Urinary bladder (tissue), 4 donors: Measurements from ENCODE around the gene PQBP1. TPM values are rescaled to one million over a fixed set of nuclear protein-coding genes. Genes with fewer than 3 reads are reported as not detected.
"Not testable (repeated sequence)": the region's sequence is repeated elsewhere in the genome, so short reads cannot be mapped to it uniquely, and the experiment has no call there.

Experiments used
- DNase-seq: peaks from one replicate; pipeline ENCODE4 v3.0.0-alpha.2; 2015; ENCODE audit errors: extremely low spot score
- H3K27ac ChIP-seq: one replicate; pipeline ENCODE4 v1.5.1; 2013; ENCODE audit warnings: low read depth, mild to moderate bottlenecking, moderate library complexity
- H3K36me3 ChIP-seq: one replicate; pipeline ENCODE4 v1.6.1; 2013; ENCODE audit warnings: mild to moderate bottlenecking, moderate library complexity; ENCODE audit not compliant: insufficient read depth
- H3K4me1 ChIP-seq: one replicate; pipeline ENCODE4 v1.6.1; 2013; ENCODE audit warnings: mild to moderate bottlenecking, moderate library complexity; ENCODE audit not compliant: insufficient read depth
- H3K4me3 ChIP-seq: one replicate; pipeline ENCODE4 v1.5.1; 2013; ENCODE audit warnings: low read depth, low read length
- WGBS: extraction: QIAGEN DNeasy Blood & Tissue Kit; methylation state at CpG from one replicate; pipeline ENCODE4 v1.1.7; 2013; 5-methylcytosine and 5-hydroxymethylcytosine counted together
- polyA plus RNA-seq: library from polyadenylated mRNA; stranded (reverse); fragments of 200-250 nt; gene quantifications from one replicate; pipeline ENCODE4 v1.2.3, GENCODE V29; 2013
- total RNA-seq: library from RNA; depleted of rRNA; stranded (reverse); fragments of >200 nt; gene quantifications from one replicate; pipeline ENCODE4 v1.2.3, GENCODE V29; 2014
- donor health status: healthy with polysubstance abuse.
- donor health status: healthy.

PQBP1 gene, protein sequence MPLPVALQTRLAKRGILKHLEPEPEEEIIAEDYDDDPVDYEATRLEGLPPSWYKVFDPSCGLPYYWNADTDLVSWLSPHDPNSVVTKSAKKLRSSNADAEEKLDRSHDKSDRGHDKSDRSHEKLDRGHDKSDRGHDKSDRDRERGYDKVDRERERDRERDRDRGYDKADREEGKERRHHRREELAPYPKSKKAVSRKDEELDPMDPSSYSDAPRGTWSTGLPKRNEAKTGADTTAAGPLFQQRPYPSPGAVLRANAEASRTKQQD
- 13.9 TPM for total RNA-seq
- 102 TPM for polyA plus RNA-seq

DNA sequence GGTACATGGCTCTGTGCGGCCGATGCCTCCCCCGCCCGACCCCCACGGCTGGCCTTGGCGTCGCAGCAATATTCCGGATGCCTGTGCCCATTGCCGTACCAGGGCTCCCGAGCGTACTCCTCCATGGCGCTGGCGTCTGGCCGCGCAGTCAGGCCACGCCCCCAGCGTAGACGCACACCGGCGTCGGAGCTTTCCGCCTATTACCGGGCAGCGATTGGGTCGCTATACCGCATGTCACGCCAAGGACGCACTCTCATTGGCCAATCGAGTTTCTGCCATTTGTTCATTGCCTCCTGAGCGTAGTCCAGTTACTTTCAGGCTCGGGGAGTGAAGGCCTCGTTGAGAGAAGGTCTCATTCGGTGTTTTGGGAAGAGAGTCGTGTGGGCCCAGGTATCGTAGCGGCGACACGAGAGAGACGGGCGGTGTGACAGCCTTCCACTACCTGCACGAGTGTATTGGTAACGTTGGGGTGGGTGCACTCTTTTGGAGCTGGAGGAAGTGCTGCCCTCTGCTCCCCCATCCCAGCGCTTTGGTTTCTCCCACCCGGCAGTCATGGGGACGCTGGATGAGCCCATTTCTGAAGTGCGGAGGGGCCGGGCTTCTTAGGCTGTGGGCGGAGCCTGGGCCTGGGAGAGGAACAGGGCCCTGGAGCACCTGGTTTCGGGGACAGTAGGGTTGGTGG is at the start of gene PQBP1, which contains the start of gene TIMM17B:
TSS of gene PQBP1 (plus strand) at position 306 of the 682 bp plus-strand sequence. CDS start 580 bp downstream, outside the sequence.
TSS of gene TIMM17B (minus strand) at position 144 of the 682 bp plus-strand sequence. CDS start at position 125, 19 bp downstream.
- H3K36me3 ChIP-seq = no peaks in the 10 kb centered on the region
- H3K27ac ChIP-seq = peak within 1 kb of the TSS; percentile 95
- peak within 1 kb of the TSS; percentile 64 for H3K4me3 ChIP-seq
- under 1% methylated on average over 49 of the region's 49 CpGs for WGBS
- DNase-seq = peak; percentile 88
- no peaks in the 10 kb centered on the region for H3K4me1 ChIP-seq

GRCh38 chrX:48848847-48849246 is 48.9 kb upstream of the PQBP1 start:
- Histone ChIP-seq H3K36me3 (no peaks in the 10 kb centered on the region), H3K4me3 (no peak overlapping the region), H3K27ac (no peak overlapping the region), H3K4me1 (no peaks in the 10 kb centered on the region)
- DNase-seq = no peak
- 60% methylated on average over 1 of the region's 1 CpG for WGBS

DNA sequence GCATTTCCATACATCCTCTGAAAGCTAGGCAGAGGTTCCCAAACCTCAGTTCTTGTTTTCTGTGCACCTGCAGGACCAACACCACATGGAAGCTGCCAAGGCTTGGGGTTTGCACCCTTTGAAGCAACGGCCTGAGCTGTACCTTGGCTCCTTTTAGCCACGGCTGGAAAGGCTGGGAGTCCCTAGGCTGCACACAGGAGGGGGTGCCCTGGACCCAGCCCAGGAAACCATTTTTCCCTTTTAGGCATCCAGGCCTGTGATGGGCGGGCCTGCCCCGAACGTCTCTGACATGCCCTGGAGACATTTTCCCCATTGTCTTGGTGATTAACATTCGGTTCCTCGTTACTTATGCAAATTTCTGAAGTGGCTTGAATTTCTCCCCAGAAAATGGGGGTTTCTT is 44.9 kb upstream of the PQBP1 start:
- no peak overlapping the region for H3K27ac ChIP-seq
- DNase-seq = no peak
- no peak overlapping the region for H3K4me3 ChIP-seq
- 82% methylated on average over 7 of the region's 7 CpGs for WGBS
- no peaks in the 10 kb centered on the region for H3K4me1 ChIP-seq
- H3K36me3 ChIP-seq = no peaks in the 10 kb centered on the region

- H3K4me1 ChIP-seq, H3K4me3 ChIP-seq, H3K36me3 ChIP-seq, H3K27ac ChIP-seq, DNase-seq: not testable (repeated sequence)
These were observed 44.2 kb upstream of the PQBP1 start for GRCh38 chrX:48853494-48853893.

- not testable (repeated sequence) for H3K36me3 ChIP-seq, H3K4me1 ChIP-seq, H3K4me3 ChIP-seq, DNase-seq, H3K27ac ChIP-seq
- 83% methylated on average over 12 of the region's 12 CpGs for WGBS
These were observed 43.5 kb upstream of the PQBP1 start for GRCh38 chrX:48854121-48854804.

- Histone ChIP-seq H3K4me1 (no peaks in the 10 kb centered on the region), H3K36me3 (no peaks in the 10 kb centered on the region), H3K4me3 (no peak overlapping the region), H3K27ac (no peak overlapping the region)
- 44% methylated on average over 5 of the region's 5 CpGs for WGBS
- DNase-seq = no peak
These were observed 42.8 kb upstream of the PQBP1 start for GRCh38 chrX:48854898-48855297.

DNA sequence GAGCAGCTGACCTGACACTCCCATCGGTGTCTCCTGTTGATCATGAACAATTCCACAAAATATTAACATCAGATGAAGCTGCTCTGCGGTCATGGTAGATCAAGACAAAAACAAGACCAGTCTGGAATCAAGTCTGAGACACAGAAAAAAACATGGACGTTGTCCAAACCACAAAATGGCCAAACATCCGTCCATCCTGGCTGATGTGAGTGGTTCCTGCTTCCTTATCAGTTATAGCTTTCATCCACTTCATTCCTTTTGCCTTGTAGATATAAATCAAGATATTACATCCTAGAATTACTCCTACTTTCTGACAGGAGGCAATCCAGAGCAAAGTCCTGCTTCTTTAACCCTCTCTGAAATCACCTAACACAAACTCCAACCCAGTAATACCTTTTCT is 33.5 kb upstream of the PQBP1 start:
- Histone ChIP-seq H3K27ac (no peak overlapping the region), H3K36me3 (no peaks in the 10 kb centered on the region), H3K4me1 (no peaks in the 10 kb centered on the region), H3K4me3 (no peak overlapping the region)
- WGBS = 17% methylated on average over 4 of the region's 4 CpGs
- DNase-seq = no peak

- H3K36me3 ChIP-seq, H3K4me3 ChIP-seq, DNase-seq, H3K27ac ChIP-seq, H3K4me1 ChIP-seq: not testable (repeated sequence)
- 71% methylated on average over 1 of the region's 2 CpGs for WGBS
These were observed 25.7 kb upstream of the PQBP1 start for GRCh38 chrX:48872017-48872416.

GRCh38 chrX:48876944-48877343 is 20.8 kb upstream of the PQBP1 start:
- not testable (repeated sequence) for H3K36me3 ChIP-seq, H3K4me1 ChIP-seq, H3K27ac ChIP-seq, H3K4me3 ChIP-seq, DNase-seq
- 66% methylated on average over 4 of the region's 4 CpGs for WGBS

DNA sequence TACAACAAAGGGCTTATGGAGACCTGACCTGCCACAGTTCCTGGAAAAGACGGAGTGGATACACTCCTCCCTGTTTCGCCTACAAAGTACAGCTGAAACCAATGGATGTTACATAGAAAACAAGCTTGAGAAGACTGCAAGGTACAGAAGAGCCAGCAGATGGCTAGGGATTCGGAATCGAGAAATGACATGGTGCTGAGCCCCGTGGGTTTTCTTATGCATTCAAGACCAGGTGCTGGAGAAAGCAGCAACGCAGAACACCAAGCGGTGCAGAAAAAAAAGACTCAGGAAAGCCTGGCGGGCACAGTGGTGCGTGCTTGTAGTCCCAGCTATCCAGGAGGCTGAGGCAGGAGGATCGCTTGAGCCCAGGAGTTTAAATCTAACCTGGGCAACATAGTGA is 14.0 kb upstream of the PQBP1 start:
- Histone ChIP-seq H3K36me3 (no peaks in the 10 kb centered on the region), H3K4me3 (no peak overlapping the region), H3K27ac (no peak overlapping the region), H3K4me1 (no peaks in the 10 kb centered on the region)
- 72% methylated on average over 10 of the region's 10 CpGs for WGBS
- DNase-seq = no peak

GRCh38 chrX:48886586-48886985 is 11.1 kb upstream of the PQBP1 start:
- WGBS = 89% methylated on average over 5 of the region's 5 CpGs
- H3K4me1 ChIP-seq, DNase-seq, H3K36me3 ChIP-seq, H3K4me3 ChIP-seq, H3K27ac ChIP-seq: not testable (repeated sequence)

- Histone ChIP-seq H3K4me1 (no peaks in the 10 kb centered on the region), H3K4me3 (peak overlapping the region; percentile 67), H3K27ac (peak overlapping the region; percentile 64), H3K36me3 (no peaks in the 10 kb centered on the region)
- no peak for DNase-seq
- WGBS = 28% methylated on average over 15 of the region's 15 CpGs
These were observed 7.3 kb upstream of the PQBP1 start for GRCh38 chrX:48890296-48890925.

DNA sequence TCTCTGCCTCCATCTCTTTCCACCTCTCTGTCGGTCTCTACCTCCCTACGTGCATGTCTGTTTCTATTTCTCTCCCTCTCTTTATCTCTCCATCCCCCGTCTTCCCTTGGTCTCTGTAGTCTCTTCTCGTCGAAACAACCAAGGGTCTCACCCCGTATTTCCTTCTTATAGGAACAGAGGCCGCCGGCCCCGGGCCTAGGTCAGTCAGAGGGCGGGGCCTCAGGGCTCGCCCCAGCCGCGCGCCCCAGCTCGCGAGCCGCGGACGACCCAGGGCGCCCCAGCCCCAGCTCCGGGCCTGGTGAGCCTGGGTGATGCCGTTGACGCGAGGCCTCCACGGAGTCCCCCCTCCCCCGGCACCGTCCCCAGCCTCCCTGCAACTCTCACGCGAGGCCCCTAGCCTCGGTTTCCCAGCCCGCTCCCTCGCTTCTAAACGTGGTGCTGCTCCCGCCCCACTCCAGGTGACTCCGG is 6.8 kb upstream of the PQBP1 start:
- under 1% methylated on average over 35 of the region's 35 CpGs for WGBS
- no peak for DNase-seq
- Histone ChIP-seq H3K36me3 (no peaks in the 10 kb centered on the region), H3K4me3 (peak overlapping the region; percentile 67), H3K27ac (peak overlapping the region; percentile 87), H3K4me1 (no peaks in the 10 kb centered on the region)
